ENCODE measurements around the gene CCDC157.

CCDC157 gene

DNA sequence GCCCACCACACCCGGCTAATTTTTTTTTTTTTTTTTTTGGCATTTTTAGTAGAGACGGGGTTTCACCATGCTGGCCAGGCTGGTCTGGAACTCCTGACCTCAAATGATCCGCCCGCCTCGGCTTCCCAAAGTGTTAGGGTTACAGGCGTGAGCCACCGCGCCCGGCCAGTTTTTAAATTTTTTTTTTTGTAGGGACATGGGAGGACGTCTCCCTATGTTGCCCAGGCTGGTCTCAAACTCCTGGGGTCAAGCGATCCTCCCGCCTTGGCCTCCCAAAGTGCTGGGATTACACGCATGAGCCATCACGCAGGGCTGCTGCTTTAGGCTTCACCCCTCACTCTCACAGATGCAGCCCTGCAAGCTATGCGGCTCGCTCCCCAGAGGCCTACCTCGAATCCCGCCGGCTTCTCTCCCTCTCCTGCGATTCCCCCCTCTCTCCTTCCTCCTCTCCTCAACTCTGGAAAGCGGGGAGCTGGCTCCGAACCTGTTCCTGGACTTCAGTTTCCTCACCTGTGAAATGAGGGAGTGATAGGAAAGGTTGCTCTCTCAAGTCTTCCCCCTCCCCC lies 926 bp downstream of the CCDC157 start:
- no peak for DNase-seq

DNA sequence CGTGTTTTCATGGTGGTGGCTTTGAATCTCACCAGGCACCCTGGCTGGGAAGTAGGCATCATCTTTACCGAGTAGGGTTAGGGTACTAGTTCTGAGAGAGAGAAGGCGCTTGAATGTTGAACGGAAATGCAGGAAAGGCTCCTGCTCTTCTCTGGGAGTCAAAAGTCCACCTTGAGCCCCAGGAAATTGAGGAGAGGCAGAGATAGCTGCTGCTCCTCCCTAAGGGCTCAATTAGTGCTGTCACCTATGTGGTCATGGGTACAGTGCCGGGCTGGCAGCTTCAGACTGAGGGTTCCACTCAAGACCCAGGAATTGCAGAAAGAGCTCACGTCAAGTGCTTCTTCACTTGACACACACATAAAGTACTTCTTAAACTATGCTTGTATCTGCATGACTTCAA lies 1.7 kb downstream of the CCDC157 start:
- no peak for DNase-seq

DNA sequence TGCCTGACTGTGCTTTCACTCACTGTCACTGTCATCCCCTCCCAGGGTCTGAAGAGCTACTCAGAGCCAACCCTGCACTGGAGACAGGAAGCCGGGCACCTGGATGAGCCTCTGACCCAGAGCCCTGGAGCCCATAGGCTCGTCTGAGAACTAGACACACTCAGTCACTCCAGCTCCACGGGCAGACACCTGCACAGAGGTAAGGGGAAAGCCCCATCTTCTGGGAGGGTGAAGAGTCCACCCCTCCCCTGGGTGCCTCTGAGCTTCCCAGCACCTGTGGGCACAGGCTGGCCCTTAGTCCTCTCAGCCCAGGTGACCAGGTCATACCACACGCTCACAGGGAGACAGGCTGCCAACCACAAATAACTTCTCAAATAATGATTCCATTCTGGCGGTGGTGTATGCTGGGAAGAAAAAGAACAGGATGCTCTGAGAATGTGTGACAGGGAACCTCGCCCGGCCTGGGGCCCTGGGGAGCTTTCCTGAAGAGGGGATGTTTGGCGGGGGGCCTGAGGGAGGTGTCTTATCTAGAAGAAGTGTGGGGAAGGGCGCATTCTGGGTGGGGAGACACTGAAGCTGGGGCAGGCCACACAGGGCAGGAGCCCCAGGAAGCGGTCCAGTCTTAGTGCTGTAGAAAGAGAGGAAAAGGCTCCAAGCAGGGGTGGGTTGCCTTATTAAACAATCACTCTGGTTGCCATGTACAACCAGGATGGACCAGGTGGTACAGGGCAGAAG lies 5.3 kb downstream of the CCDC157 start:
- no peak for DNase-seq

DNA sequence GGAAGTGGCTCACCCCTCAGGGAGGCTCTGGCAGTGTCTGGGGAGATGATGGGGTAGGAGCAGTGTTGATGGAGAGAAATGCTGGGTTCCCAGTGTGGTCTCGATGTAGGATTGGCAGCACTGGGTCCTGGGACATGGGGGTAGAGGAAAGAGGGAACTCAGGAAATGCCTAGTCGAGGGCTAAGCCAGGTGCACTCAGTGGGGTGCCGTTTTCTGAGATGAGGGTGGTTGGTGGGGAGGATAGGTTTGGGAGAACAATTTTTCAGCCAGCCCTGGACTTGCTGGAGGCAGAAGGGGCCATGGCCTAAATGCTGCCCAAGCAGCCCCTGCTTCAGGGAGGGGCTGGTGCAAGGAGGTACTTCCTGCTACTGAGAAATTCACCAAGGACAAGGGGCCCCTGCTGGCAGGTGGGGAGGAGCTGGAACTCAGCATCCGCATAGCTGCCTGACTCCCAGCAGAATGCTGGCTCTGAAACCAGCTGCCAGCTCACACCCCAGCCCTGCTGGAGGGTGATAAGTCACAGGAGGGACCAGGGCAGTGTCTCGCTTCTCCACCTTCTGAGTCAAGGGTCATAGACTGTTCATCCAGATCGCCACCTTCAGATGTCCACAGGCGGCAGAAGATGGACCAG lies 6.0 kb downstream of the CCDC157 start:
- DNase-seq, result no peak

DNA sequence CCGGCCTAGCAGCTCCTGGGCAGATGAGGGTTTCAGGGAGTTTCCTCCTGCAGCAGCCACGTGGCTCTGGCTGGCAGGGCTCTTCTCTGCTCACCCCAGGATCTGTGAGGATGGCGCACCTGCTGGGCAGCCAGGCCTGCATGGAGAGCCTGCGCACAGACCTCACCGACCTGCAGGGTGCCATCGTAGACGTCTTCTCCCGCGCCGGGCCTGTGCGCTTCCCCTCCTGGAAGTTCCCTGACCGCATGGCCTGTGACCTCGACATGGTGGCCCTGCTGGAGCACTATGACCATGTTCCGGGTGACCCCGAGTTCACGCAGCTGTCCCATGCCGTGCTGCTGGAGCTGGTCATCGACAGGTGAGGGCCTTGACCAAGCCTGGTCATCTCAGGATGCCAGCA lies 9.1 kb downstream of the CCDC157 start:
- no peak for DNase-seq

DNA sequence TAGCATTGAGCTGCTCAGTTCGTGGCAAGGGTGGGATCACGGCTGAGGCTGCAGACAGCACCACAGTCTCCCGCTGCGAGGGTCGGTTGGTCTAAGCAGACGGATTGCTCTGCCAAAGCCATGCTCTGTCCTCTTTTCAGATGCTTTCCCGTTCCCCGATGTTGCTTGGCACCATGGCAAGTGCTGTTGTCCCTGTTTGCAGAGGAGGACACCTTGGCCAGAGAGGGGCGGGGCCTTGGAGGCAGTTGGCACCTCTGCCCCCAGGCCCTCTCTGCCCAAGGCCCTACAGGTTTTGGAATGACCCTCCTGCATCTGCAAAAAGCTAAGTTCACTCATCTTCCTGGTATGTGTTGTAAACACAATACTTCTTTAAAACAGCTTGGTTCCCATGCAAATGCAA lies 11.6 kb downstream of the CCDC157 start:
- DNase-seq, result no peak

DNA sequence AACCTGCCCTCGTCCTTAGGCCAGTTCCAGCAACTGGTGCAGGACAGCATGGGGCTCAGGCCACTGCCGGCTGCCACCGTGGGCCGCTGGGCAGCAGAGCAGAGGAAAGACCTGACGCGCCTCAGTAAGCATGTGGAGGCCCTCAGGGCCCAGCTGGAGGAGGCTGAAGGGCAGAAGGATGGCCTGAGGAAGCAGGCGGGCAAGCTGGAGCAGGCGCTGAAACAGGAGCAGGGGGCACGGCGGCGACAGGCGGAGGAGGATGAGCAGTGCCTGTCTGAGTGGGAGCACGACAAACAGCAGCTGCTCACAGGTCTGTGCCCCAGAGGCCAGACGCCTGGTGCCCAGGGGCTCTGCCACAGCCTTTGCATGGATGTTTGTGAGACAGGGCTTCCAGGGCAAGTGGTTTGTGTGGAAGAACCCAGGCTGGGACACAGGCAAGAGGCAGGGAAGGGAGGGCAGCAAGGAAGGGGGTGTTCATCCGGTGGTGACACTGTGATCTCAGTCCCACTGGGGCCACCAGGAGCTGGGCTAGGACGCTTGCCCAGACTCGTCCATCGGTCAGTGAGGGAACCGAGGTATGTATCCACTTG lies 13.9 kb downstream of the CCDC157 start:
- DNase-seq, result no peak

DNA sequence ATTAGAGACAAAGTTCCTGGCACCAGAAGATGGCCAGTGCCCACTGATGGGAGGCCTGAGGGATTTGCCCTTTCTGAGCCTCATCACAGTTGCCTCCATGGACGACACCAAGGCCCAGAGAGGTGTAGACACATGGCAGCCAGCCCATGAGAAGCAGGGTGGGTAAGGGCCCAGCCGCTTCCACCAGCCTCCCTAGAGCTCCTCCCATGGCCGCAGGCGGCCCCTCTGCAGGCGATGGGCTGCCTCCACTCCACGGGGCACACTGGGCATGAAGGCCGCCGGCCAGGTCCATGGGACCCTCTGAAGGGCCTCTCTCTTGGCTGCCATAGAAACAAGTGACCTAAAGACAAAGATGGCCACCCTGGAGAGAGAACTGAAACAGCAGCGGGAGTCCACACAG lies 14.5 kb downstream of the CCDC157 start:
- no peak for DNase-seq

DNA sequence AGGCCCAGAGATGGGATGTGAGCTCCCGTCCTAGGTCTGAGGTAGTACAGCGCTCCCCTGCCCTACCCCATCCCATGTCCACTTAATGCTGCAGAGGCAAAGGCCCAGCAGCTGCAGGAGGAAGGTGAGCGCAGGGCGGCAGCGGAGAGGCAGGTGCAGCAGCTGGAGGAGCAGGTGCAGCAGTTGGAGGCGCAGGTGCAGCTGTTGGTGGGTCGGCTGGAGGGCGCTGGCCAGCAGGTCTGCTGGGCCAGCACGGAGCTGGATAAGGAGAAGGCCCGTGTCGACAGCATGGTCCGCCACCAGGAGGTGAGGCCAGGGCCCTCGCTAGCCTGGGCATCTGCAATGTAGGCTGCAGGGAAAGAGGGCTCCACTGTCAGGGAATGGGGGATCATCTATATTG lies 15.2 kb downstream of the CCDC157 start:
- no peak for DNase-seq

DNA sequence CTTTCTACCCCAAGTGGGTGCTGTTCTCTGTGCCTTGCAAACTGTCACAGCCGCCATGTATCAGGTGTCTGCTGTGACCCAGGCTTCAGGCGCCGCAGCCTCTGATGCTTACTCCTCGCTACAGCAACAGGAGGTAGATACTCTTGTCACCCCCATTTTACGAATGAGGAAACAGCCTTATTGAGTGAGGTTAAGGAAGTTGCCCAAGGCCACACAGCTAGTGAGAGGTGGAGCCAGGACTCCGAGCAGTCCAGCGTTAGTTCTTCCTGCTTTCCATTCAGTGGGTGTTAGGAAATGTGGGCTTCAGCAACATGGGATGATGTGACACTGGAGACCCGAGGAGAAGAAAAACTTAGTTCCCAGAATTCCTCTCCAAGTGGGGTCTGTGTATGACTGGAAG lies 16.1 kb downstream of the CCDC157 start:
- no peak for DNase-seq

DNA sequence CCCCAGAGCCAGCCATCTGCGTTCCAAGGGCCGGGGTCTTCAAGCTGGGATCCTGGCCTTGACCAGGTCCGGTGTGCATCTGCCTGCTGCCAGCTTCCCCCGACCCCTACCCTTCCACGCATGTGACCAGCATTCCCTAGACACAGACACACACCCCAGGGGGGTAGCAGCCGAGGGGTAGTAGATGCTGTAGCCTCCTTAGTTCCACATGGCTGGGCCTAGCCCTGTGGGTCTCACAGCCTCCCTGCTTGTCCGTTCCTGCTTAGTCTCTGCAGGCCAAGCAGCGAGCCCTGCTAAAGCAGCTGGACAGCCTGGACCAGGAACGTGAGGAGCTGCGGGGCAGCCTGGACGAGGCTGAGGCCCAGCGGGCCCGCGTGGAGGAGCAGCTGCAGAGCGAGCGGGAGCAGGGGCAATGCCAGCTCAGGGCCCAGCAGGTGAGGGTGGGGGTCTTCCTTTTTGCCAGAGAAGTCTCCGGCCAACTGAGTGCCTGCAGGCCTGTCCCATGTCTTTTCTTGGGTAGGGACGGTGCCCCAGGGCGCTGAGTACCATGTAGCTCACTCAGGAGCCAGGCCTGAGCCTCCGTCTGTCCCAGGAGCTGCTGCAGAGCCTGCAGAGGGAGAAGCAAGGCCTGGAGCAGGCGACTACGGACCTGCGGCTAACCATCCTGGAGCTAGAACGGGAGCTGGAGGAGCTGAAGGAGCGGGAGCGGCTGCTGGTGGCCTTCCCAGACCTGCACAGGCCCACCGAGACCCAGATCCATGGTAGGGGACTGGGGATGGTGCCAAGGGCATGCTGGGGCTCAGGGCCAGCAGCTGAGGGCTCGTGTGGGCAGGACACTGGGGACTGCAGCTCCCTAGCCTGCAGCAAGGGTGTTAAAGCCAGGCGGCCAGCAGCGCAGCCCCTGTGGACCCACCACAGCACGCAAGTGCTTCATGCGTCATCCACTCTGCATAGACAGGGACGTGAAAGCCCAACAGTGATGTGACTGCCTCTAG lies 16.8 kb downstream of the CCDC157 start:
- no peak for DNase-seq

DNA sequence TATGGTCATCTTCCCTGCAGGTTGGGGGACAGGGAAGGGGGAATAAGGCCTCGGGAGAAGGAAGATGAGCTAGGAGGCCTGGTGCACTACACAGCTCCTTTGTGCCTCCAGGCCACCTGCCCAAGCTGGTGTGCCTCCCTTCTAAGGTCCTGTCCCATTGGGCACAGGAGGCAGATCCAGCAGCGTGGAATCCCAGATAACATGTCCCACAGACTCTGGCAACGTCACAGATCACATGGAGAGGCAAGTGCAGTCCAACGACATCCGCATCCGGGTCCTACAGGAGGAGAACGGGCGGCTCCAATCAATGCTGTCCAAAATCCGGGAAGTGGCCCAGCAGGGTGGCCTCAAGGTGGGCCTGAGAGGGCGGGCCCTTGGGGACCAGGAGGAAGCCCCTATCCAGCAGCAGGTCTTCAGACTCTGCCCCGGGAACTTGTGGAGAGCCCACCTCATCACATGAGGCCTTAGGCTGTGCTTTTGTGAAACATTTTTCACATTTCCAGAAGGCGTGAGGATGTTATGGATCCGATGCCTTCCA lies 18.6 kb downstream of the CCDC157 start:
- no peak for DNase-seq

DNA sequence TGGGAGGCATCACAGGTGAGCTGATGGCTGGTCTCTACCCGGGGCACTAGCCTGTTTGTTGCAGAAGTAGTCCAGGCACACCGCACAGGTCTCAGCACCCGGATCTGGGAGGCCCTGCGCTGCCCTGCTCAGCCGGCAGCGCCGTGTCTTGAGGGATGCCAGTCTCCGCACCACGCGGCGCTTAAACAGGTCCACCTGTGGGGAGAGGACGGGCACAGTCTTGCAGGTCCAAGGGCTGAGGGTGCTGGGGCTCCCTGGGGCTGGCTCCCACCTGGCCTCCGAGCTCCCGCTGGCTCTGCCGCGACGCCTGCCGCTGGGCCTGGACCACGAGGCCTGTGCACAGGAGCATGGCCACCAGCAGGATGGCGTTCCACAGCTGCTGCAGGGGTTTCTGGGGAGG lies 23.2 kb downstream of the CCDC157 start:
- DNase-seq, result no peak

DNA sequence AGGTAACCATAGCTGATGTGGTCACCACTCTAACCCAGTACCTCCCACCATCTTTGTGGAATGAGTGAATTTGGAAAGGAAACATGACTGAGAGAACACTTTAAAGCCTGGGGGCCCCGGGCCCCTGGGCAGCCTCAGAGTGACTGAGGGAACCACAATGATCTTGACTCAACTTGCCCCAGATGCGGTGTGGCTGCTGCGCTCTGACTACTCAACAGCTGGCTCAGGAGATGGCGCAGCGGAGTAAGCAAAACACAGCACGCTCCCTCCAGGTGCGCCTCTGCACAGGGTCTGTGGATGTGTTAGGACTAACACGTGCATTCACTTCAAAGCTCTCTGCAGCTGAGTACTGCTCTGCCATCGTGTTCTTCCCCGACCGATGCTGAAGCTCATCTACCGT lies 24.5 kb downstream of the CCDC157 start:
- no peak for DNase-seq

DNA sequence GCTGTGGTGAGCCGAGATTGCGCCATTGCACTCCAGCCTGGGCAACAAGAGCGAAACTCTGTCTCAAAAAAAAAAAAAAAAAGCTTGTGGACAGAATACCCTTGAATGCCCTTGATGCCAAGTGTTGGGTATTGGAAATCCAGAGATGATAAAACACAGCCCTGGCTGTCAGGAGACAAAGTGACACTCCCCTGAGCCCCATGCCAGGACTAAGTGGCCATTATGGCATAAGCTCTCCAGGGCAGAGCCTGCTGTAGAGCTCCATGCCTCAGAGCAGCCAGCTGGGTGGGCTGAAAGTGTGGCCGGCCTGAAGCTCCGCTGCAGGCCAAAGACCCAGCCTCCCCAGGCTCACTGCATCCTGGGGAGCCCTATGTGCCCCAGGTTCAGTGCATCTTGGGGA lies 25.5 kb downstream of the CCDC157 start:
- DNase-seq, result no peak

DNA sequence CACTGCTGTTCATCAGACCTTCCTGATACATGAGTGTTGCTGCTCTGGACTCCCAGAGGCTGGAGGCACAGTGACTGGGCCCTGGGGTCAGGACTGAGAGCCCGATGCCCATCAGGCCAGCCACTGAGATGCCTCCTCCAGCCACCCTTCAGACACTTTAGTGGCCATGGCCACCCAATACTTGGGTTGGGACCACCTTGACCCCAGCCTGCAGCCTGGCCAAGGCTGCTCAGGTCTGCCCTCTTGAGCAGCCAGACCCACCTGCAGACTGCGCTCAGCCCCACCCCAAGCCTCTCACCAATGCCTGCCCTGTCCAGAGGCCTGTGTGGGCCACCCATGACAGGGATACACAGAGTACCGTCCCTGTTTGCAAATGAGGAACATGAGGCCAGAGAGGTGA lies 26.3 kb downstream of the CCDC157 start:
- no peak for DNase-seq

DNA sequence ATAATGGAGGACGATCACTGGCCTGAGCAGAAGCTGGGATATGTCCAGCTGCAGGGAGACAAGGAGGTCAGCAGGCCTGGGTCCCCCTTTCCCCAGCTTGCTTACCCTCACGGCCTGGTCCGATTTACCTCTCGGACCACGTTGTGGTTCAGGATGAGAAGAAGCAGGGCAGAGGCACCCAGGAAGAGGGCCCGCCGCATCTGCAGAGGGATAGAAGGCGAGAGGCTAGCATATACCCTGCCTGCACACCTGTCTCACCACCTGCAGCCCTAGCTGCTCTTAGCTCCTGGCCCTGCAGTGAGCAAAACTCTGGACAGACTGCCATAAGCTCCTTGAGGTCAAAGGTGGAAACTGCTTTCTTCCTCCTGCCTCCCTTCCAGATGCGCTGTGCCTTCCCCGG lies 29.1 kb downstream of the CCDC157 start:
- no peak for DNase-seq

DNA sequence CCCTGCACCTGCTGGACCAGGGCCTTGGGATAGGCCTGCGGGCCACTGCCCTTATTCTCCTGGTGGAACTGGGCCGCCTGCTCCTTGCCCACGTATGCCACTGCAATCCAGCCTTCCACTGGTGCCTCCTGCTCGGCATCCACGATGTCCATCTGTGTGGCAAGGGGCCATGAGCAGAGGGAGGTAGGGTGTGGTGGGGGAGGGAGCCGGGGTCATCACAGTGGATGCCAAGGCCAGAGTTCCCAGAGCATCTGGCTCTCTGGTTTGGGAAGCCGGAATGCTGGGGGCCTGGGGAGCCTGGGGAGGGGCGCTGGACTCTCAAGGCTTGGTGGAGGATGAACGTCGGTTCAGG lies 29.8 kb downstream of the CCDC157 start:
- no peak for DNase-seq

DNA sequence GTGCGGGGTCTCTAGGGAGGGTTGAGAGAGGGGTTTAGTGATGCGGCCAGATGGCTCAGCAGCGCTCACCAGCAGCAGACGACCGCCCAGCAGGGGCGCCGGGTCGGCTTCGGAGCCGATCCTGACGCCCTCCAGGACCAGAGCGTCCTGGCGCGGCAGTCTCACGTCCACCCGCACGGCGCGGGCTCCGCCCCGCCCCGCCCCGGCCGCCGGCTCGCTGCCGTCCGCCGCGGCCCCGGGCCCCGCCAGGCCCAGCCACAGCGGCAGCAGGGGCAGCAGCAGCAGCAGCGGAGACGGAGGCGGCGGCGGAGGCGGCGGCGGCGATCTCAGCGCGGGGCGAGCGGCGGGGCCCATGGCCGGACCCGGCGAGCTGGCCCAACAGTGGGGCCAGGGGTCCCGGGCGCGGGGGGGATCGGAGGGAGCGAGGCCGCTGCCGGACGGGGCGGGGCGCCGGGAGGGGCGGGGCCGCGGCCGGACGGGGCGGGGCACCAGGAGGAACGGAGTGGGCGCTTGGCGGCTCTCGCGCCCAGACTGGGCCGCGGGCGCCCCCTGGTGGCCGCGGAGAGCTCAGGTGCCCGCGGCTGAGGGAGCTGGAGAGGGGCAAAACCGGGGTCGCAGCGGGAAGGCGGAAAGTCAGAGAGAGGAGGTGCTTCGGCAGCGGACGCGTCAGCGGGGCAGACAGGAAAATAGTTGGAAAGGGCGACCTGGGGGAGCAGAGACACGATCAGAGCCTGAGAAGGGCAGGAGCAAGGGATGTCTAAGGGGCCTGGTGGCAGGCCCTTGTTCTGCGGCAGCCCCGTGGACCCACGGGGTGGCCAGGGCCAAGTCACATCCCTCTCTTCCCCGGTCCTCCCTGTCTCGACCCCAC lies 30.4 kb downstream of the CCDC157 start, which contains the start of gene RNF215:
RNF215 (minus strand) TSS at position 452 of the 868 bp plus-strand sequence; CDS start at position 354, 98 bp downstream.
- peak; percentile 66 to 78 (median 71) for DNase-seq

DNA sequence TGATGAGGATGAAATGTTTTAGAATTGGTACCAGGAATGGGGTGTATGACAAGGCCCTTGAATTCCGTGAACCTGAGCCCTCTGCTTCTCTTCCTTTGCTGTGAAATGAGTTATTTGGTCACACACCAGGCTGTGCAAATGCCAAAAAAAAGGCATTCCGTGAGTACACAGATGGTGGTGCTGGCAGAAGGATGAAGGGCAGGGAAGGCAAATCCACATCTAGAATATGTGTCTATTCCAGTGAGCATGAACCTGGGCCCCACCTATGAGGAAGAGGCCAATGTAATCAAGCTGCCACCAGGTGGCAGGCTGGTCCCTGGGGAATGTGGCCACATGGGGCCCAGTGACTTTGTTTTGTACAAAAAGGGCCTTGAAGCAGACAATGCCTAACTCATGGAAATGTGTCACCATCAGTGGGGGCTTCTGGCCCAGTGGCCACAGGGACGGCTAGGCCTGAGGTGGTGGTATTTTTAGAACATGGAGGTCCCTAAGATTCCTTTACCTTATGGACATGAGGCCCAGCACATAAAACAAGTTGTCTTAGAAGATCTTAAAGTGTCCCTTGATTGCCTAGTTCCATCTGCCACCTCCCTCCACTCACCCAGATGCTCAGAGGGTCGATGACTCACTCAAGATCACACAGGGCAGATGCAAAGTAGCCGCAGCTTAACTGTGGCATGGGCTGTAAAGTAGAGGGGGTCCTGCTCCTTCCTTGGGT lies 34.3 kb downstream of the CCDC157 start:
- DNase-seq, result peak; percentile 47 to 84 (median 67)
